ENCODE results near the gene RELB.
"Not testable (repeated sequence)": the region's sequence is repeated elsewhere in the genome, so short reads cannot be mapped to it uniquely, and the experiment has no call there.

The RELB gene, protein sequence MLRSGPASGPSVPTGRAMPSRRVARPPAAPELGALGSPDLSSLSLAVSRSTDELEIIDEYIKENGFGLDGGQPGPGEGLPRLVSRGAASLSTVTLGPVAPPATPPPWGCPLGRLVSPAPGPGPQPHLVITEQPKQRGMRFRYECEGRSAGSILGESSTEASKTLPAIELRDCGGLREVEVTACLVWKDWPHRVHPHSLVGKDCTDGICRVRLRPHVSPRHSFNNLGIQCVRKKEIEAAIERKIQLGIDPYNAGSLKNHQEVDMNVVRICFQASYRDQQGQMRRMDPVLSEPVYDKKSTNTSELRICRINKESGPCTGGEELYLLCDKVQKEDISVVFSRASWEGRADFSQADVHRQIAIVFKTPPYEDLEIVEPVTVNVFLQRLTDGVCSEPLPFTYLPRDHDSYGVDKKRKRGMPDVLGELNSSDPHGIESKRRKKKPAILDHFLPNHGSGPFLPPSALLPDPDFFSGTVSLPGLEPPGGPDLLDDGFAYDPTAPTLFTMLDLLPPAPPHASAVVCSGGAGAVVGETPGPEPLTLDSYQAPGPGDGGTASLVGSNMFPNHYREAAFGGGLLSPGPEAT

DNA sequence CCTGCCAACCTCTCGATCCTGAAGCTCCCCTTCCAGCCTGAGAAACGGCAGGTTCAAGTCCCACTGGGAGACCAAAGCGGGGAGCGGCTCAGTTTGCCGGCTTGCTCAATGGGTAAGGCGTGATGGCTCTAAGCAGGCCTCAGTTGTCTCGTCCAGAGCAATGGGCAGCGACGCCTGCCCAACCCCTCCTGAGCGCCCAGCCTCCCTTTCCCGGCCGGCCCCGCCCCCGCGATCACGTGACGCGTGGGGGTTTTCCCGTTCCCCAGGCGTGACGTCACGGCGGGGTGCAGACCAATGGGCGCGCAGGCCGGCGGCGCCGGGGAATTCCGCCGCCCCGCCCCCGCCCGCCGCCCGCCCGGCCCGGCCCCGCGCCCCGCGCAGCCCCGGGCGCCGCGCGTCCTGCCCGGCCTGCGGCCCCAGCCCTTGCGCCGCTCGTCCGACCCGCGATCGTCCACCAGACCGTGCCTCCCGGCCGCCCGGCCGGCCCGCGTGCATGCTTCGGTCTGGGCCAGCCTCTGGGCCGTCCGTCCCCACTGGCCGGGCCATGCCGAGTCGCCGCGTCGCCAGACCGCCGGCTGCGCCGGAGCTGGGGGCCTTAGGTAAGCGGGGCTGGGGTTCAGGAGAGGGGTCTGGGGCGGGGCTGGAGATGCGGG, at the start of gene RELB:
TSS of gene RELB (plus strand) at position 378 of the 653 bp plus-strand sequence. CDS start at position 494, 116 bp downstream.
- DNase-seq (ENCODE audit: low spot score): peak; percentile 99

DNA sequence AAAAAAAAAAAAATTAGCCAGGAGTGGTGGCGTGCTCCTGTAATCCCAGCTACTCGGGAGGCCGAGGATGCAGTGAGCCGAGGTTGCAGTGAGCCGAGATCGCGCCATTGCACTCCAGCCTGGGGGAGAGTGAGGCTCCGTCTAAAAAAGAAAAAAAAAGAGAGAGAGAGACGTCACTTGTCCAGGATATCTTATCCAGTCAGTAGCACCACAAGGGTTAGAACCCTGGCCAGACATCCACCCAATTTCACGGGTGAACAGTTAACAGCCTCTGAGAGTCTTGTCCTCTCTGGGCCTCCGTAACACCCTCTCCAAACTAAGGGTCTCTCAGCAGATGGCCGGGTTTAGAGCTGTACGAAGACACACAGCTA, 47.0 kb upstream of the RELB start:
- no peak for DNase-seq (ENCODE audit: low spot score)

DNA sequence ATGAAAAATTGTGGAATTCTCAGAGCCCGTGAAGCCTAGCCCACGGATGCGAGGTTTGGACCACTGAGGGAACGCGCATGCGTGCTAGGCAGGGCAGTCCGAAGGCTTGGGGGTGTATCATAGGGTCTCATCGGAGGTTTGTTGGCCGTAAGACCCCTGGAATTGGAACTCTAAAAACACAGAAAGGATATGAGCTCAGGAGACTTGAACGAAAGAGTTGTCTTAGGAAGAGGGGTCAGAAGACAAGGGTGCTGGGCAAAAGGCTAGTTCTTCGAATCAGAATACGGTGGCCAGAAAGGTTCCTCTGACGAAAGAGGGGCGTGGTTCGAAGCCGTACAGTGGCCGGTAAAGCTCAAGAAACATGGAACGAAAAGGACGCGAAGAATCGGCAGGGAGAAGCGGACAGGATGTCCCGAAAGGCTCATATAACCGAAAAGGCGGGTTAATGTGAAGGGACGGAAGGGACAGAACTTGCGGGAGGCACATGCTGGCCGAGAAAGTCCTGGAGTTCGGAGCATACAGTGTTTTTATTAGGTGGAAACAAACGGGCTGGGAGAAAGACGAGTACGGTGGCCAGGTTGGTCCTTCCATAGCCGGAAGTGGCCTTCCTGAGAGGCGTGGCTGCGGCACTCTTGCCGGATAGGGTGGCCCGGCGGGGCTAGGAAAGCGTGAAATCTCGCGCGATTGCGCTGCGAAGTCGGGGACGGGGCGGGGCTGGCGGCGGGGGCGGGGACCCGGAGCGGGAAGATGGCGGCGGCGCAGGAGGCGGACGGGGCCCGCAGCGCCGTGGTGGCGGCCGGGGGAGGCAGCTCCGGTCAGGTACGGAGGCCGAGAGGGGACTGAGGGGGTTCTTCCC, 46.4 kb upstream of the RELB start, which contains the start of gene CLPTM1:
TSS of gene CLPTM1 (plus strand) at position 732 of the 856 bp plus-strand sequence. CDS start at position 748, 16 bp downstream.
- DNase-seq (ENCODE audit: low spot score): peak; percentile 98

DNA sequence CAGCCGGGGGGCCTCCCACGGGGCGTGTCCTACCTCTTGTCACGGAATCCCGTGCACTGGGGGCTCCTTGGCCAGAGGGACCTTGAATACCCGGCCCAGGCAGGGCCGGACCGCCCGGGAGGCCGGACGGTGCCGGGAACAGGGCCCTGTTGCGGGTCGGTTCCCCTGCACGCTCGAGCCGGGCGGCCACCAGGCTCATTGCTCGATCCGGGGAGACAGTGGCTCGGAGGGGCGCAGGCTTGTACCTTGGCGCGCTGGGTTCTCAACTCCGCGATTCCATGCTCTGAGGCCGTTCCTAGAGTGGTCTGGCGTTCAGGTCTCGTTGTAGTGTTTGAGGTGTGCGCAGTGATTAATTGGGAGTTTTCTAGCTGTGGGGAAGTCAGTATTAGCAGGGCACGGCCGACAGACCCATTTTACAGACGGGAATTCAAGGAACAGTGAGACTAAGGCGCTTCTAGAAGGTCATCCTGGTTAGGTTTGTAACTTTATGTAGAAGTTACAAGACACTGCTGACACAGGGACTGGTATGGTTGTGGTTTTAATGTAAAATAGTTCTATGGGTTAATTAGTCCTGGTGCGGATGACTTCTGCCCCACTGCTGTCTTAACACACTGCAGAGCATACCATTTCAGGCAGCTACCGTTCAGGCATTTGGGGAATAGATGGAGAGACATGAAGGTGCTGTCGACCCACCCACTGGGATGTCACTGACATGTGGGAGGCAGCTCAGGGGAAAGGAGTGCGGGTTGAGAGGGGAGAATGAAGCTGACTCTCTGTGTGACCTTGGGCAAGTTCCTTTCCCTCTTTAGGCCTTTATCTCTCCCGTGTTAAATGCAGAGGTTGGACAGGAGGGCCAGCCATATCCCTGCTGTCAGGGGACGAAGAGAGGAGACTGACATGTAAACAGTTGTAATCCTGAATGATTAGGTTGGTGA, 45.5 kb upstream of the RELB start:
- no peak for DNase-seq (ENCODE audit: low spot score)

DNA sequence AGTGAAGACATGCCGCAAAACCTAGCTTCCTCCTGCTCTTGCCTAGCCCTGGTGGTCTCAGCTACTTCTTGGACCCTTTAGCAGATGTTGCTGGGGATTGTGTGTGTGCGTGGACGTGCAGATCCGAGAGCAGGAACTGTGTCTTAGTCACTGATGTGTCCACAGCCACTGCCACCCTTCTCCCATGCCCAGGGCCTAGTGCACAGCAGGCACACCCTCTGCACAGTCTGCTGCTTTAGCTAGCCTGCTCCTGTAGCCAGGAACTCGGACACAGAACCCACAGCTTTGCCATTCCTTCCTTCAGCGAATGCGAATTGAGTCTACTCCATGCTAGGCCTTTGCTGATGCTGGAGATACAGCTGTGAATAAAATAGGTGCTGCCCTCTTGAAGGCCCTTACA, 43.7 kb upstream of the RELB start:
- DNase-seq (ENCODE audit: low spot score): no peak

DNA sequence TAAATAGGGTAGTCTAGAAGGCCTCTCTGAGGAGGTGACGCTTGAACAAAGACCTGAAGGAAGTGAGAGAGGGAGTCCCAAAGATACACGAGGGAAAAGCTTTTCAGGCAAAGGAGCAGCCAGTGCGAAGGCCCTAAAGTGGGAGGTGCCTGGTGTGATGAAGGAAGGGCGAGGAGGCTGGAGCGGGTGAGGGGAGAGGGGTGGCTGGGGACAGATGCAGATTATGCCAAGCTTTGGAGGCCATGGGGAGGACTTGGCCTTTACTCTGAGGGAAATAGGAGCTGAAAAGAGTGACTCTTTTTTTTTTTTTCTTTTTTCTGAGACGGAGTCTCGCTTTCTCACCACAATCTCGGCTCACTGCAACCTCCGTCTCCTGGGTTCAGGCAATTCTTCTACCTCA, 43.2 kb upstream of the RELB start:
- no peak for DNase-seq (ENCODE audit: low spot score)

DNA sequence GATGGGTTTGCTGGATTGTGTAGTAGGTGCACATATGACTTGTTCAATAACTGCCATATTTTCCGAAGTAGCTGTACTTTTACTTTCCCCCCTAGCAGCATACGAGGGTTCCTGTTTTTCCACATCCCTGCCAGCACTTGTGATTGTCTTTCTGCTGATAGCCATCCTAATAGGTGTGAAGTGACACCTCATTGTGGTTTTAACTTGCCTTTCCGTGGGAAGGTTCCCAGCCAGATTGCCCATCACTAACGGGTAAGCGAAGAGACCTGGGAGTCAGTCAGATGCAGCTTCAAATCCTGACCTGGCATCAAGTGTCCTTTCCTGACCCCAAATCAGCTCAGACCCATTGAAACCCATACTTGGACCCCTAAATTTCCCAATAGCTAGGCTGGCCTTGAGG, 41.6 kb upstream of the RELB start:
- no peak for DNase-seq (ENCODE audit: low spot score)

DNA sequence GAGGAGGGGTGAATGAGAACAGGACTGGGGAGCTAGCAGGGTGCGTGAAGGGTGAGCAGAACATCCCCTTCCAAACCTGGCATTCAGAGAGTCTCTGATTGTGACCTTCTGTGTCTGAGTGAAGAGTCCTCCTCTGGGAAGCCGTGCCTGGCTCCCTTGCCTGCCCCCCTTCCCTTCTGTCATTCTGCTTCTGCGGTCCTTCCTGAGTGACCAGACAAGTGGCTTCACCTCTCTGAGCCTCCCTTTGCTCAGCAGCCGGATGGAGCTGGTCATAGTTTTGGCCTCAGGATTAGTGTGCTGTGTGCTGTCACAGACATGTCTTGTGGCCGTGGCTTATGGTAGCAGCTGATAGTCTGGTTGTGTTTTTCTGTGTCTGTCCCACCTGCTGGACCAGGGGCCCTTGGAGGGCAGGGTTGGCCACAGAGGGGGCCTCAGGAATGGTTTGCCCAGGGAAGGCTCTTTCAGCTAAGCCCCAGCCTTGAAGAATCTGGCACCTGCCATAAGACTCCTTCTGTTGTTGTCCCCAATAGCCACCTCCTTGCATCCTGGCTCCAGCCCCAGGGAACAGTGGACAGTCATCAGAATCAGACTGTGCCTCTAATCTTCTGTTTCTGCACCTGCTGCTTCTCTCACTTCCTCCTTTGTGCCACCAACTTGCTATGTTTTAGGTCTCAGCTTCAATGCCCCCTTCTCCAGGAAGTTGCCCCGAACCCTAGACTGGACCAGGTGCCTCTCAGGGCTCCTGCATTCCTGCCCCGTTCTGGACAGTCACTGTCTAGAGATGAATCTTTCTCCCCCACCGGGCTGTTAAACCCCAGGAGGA, 40.1 kb upstream of the RELB start:
- no peak for DNase-seq (ENCODE audit: low spot score)

DNA sequence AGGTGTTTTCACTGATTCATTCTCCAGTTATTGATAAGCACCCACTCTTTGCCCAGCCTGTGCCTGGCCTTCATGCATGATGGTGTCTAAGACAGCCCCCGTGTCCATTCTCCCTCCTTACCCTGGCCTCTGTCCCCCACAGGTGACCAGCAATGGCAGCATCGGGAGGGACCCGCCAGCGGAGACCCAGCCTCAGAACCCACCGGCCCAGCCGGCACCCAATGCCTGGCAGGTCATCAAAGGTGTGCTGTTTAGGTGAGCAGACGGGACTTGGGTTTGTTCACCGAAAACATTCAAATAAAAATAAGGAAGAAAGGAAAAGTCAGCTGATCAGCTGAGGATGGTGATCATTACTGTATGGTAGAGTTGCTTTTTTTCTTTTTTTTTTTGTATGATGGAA, 39.4 kb upstream of the RELB start:
- DNase-seq (ENCODE audit: low spot score): no peak

DNA sequence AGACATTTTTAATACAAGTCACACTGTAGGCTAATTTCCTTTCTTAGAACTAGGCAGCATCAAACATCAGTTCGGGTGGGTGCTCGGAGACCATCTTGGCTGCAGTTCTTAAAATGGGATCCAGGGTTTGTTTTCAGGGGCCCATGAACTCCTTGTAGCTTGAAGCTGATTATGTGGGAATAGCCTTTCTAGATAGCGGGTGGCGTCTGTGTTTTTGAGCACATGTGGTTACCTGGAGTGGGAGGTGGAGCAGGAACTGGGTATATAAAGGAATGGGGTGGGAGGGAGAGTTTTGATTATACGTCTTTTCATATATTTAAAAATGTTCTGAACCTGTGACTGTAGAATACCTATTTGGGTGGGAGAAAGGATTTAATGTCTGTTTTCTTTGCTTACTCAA, 33.1 kb upstream of the RELB start:
- no peak for DNase-seq (ENCODE audit: low spot score)

DNA sequence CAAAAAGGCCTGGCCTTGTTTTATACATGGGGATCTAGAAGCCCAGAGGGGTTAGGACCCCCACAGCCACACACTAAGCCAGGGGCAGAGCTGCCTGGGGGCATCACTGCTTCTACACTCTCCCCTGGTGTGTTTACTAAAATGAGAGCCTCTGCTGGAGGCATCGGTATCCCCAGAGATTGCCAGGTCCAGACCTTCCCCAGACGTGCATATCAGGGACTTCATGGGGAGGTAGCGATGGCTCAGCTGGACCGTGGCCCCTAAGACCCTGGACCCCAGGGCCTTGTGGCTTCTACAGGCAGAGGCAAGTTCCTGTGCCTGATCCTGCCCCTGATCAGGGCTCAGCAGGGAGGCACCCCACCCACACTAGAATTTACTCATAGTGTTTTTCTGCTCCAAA, 32.6 kb upstream of the RELB start:
- no peak for DNase-seq (ENCODE audit: low spot score)

DNA sequence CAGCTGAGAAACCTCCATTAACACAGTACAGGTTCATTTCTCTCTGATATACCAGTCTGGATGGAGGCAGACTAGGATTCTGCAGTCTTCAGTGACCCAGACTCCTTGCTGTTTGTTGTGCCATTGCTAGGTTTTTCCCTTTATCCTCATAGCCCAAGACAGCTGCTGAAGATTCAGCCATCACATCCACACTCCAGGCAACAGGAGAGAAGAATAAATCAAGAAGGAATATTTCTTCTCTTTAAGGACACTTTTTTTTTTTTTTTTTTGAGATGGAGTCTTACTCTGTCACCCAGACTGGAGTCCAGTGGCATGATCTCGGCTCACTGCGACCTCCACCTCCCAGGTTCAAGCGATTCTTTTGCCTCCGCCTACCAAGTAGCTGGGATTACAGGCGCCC, 31.8 kb upstream of the RELB start:
- no peak for DNase-seq (ENCODE audit: low spot score)

DNA sequence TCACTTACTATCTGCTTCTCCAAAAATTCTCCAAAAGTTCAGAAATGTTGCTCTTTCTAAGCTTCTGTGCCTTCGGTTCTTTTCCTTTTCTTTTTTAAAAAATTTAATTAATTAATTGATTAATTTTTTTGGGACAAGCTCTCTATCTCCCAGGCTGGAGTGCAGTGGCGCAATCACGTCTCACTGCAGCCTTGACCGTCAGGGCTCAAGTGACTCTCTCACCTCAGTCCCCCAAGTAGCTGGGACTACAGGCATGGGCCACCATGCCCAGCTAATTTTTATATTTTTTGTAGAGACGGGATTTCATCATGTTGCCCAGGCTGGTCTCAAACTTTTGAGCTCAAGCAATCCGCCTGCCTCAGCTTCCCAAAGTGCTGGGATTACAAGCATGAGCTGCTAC, 29.8 kb upstream of the RELB start:
- DNase-seq (ENCODE audit: low spot score): not testable (repeated sequence)

DNA sequence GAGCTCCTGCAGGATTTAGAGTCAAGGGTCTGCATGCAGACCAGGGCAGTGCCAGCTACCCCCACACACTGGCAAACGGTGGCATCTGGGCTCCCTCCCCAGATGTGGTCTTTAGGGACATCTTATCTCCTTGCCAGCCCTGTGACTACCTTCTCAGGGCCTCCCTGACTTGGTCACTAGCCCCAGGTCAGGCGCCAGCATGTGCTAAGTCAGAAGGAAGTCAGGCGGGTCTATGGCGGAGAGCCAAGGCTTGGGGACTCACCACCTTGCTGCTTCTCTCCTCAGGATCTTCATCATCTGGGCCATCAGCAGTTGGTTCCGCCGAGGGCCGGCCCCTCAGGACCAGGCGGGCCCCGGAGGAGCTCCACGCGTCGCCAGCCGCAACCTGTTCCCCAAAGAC, 28.5 kb upstream of the RELB start:
- DNase-seq (ENCODE audit: low spot score): no peak

DNA sequence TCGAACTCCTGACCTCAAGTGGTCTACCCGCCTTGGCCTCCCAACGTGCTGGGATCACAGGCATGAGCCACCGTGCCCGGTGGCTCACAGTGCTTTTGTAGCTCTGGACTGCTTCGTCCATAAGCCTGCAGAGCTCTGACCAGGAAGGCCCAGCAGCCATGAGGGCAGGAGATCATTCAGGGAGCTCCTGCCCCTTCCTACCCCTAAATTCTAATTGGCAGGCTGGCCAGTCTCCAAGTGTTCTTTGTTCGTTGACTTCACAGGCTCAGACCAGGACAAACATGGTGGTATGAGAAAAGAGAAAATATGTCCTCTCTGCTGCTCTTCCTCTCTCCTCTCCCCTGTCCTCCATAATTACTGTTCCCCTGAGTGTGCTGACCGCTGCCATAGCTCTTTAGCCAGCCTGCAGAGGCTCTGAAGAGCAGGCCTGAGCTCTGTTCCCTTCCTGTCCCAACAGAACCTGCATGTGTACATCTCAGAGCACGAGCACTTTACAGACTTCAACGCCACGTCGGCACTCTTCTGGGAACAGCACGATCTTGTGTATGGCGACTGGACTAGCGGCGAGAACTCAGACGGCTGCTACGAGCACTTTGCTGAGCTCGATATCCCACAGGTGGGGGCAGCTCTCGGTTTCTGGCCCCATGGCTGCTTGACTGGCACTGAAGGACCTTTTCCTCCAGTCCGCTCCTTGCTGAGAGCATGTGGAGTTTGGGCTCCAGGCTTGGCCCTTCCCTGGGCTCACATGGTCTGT, 27.1 kb upstream of the RELB start:
- no peak for DNase-seq (ENCODE audit: low spot score)

DNA sequence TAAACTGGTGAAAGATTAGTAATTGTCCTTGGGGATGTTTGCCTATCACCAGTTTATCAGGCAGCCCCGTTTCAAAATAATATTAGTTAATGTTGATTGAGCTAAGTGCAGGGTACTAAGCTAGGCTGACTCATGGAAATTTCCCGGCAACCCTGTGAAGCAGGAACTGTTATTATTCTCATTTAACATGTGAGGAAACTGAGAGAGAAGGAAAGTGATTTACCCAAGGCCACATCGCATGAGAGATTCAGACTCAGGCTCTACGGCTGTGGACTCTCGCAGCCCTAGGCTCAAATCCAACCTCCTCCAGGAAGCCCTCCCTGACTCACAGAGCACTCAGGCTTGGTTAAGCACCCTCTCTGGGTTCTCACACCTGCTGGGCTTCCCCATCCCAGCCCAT, 26.4 kb upstream of the RELB start:
- DNase-seq (ENCODE audit: low spot score): no peak

DNA sequence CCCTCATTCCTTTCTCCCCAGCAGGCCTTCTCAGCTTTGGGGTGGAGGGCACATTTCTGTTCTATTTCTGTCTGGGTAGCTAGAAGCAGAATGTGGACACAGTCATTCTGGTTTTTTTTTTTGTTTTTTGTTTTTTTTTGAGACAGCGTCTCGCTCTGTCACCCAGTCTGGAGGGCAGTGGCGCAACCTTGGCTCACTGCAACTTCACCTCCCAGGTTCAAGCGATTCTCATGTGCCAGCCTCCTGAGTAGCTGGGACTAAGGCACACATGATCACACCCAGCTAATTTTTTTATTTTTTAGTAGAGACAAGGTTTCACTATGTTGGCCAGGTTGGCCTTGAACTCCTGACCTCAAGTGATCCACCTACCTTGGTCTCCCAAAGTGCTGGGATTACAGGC, 25.8 kb upstream of the RELB start:
- no peak for DNase-seq (ENCODE audit: low spot score)

DNA sequence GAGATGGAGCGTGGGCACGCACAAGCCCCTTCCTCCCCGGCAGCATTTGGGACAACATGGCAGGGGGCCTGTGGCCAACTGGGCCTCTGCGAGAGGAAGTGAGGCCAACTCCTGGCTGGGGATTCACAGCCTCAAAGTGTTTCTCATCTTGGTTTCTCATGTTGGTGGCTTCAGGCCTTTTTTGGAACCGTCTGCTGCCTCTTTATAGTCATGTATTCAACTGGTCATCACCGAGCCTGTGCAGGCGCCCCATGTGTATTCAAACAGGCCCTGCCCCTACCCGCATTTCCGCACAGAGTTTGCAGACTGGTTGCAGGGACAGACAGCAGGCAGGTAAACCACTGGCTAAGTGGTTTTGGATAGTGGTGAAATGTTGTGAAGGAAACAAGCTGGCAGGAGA, 17.3 kb upstream of the RELB start:
- no peak for DNase-seq (ENCODE audit: low spot score)

DNA sequence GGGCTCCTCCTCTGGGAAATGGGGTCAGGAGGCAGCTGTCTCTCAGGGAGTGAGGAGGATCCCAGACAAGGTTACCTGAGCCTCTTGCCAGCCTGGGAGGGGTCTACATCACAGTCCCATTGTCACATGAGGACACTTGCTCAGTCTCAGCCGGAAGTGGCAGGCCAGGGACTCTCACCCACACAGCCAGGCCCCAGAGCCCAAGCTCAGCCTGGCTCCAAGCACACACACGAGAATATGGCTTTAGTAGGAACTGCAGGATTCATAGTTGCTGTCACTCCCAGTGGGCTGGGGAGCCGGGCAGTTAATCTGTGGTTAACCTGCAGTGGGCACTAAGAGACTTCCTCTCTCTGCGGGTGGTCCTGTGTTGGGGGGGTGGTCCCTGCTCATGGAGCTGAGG, 15.8 kb upstream of the RELB start:
- no peak for DNase-seq (ENCODE audit: low spot score)

DNA sequence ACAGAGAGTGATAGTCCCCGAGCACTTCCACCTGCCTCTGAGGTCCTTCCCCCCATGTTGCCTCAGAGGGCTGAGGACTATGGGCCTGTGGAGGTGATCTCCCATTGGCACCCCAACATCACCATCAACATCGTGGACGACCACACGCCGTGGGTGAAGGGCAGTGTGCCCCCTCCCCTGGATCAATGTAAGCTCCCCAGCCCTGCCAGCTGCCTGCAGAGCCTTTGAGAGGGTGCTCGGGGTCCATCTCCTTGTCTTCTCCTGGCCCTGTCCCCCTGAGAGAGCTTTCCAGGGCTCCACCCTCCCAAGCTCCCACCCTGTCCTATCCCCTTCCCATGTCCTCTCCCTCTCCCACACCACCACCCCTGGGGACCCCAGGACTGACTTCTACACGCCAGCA, 14.9 kb upstream of the RELB start:
- no peak for DNase-seq (ENCODE audit: low spot score)

Data from AG08395 (cell line).